ENCODE results near the gene KCNQ2. TPM values are rescaled to one million over a fixed set of nuclear protein-coding genes. Genes with fewer than 3 reads are reported as not detected.

The KCNQ2 gene
- polyA plus RNA-seq, 3 donors from 2014 or later, result 0.73 TPM; not detected in 2

- Mint-ChIP-seq H3K27ac (no peak overlapping the region), H3K27me3 (ENCODE audit: low read depth in 3 of 3) (peaks cover 0 to 1% (median 1%) of the 10 kb centered on the region in 3 donors), H3K4me3 (no peak overlapping the region), H3K36me3 (peaks cover 0 to 3% (median 0%) of the 10 kb centered on the region in 3 donors), H3K4me1 (no peaks in the 10 kb centered on the region), H3K9me3 (no peaks in the 10 kb centered on the region)
- DNase-seq, result no peak
These were observed 121.7 kb downstream of the KCNQ2 start for GRCh38 chr20:63350597-63351325.

Other genes starting within 250 kb of the KCNQ2 start
- not detected for gene BIRC7, start 236.8 kb downstream of the KCNQ2 start, polyA plus RNA-seq
- gene NKAIN4, start 218.2 kb downstream of the KCNQ2 start, polyA plus RNA-seq, result not detected
- gene ARFGAP1, start 199.8 kb downstream of the KCNQ2 start, polyA plus RNA-seq, result 10 to 100 TPM in 2 of 3 donors, 1 to 10 TPM in 1; 8.8 to 20.9 (median 16.5) TPM
- gene COL20A1, start 179.5 kb downstream of the KCNQ2 start, polyA plus RNA-seq, result not detected
- not detected for gene CHRNA4, start 111.3 kb downstream of the KCNQ2 start, polyA plus RNA-seq
- not detected for gene EEF1A2, start 26.4 kb upstream of the KCNQ2 start, polyA plus RNA-seq
- 10 to 100 TPM; 14.9 to 84.3 (median 41.9) TPM for gene PPDPF, start 48.1 kb upstream of the KCNQ2 start, polyA plus RNA-seq
- under 1 TPM in 1 of 3 donors, not detected in 2; 0.37 TPM for gene PTK6, start 64.7 kb upstream of the KCNQ2 start, polyA plus RNA-seq
- gene SRMS, start 75.1 kb upstream of the KCNQ2 start, polyA plus RNA-seq, result not detected
- gene FNDC11, start 81.5 kb upstream of the KCNQ2 start, polyA plus RNA-seq, result not detected
- gene HELZ2, start 101.6 kb upstream of the KCNQ2 start, polyA plus RNA-seq, result 10 to 100 TPM in 1 of 3 donors, 1 to 10 TPM in 2; 2.4 to 11.3 (median 3.7) TPM
- 10 to 100 TPM in 1 of 3 donors, 1 to 10 TPM in 1, not detected in 1; 2.7 to 11.4 TPM for gene GMEB2, start 154.4 kb upstream of the KCNQ2 start, polyA plus RNA-seq
- gene STMN3, start 180.8 kb upstream of the KCNQ2 start, polyA plus RNA-seq, result 1 to 10 TPM in 2 of 3 donors, under 1 TPM in 1; 0.36 to 1.6 (median 1.1) TPM
- gene RTEL1, start 185.7 kb upstream of the KCNQ2 start, polyA plus RNA-seq, result 1 to 10 TPM in 2 of 3 donors, not detected in 1; 1.5 to 7.3 TPM
- gene TNFRSF6B, start 224.0 kb upstream of the KCNQ2 start, polyA plus RNA-seq, result not detected
- 10 to 100 TPM; 43.0 to 72.7 (median 54.3) TPM for gene ARFRP1, start 235.3 kb upstream of the KCNQ2 start, polyA plus RNA-seq
- gene ZGPAT, start 235.4 kb upstream of the KCNQ2 start, polyA plus RNA-seq, result 10 to 100 TPM; 26.6 to 64.1 (median 33.9) TPM